Upper lobe of left lung (tissue), 4 donors: Measurements from ENCODE around the gene RTCB.

Experiments
- POLR2AphosphoS5 ChIP-seq, 2 donors: sonication (generic); formaldehyde crosslinking; IDR thresholded peaks; one replicate each; pipeline ENCODE4 v1.5.1; 2017; ENCODE audit warnings: antibody characterized with exemption in 2 of 2
- TF ChIP-seq, protein P1 (sequence below), 6 experiments: fragments of 450-650 bp in 4 of 6; fragments of 200-600 bp in 2 of 6; sonication (generic) in 2 of 6; IDR thresholded peaks; one replicate each; pipeline ENCODE4 v1.5.1; 2016 to 2019; ENCODE audit warnings: antibody characterized with exemption in 6 of 6

DNA sequence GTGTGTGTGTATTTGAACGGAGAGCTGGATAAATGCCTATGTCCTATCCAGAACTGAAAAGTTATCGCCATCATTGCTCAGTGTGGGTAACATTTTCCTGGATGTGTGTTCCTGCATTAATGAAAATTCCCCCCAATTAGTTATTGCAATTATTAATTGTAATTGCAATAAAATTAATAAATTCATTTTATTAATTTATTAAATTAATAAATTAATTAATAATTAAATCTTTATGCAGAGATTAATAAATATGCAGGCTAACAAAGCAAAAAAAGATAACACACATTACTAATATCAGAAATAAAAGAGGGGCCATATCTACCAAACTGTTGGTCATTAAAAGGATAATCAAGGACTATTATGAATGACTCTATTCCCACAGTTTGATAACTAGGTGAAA, 50.8 kb downstream of the RTCB start:
- TF ChIP-seq, protein P1, sequence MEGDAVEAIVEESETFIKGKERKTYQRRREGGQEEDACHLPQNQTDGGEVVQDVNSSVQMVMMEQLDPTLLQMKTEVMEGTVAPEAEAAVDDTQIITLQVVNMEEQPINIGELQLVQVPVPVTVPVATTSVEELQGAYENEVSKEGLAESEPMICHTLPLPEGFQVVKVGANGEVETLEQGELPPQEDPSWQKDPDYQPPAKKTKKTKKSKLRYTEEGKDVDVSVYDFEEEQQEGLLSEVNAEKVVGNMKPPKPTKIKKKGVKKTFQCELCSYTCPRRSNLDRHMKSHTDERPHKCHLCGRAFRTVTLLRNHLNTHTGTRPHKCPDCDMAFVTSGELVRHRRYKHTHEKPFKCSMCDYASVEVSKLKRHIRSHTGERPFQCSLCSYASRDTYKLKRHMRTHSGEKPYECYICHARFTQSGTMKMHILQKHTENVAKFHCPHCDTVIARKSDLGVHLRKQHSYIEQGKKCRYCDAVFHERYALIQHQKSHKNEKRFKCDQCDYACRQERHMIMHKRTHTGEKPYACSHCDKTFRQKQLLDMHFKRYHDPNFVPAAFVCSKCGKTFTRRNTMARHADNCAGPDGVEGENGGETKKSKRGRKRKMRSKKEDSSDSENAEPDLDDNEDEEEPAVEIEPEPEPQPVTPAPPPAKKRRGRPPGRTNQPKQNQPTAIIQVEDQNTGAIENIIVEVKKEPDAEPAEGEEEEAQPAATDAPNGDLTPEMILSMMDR (IDR thresholded peaks at IDR 0.05) = no peak
- no peak for TF ChIP-seq POLR2AphosphoS5 (IDR thresholded peaks at IDR 0.05)
